HEK293 (cell line): ENCODE measurements around the gene F11.

Experiments used
- CTCF ChIA-PET: fragments of 350-600 bp; formaldehyde crosslinking; extraction: SDS; loops from one replicate; lab custom pipeline; 2021; ENCODE audit warnings: antibody characterized with exemption; lab: Yijun Ruan, JAX
- POLR2A ChIA-PET: fragments of 300-600 bp; formaldehyde crosslinking; extraction: SDS; loops from one replicate; lab custom pipeline; 2020; ENCODE audit warnings: antibody characterized with exemption, inconsistent platforms; lab: Yijun Ruan, JAX
- H3K27ac ChIP-seq: fragments of 200-500 bp; sonication (Bioruptor generic); 2 replicates; pipeline ENCODE4 v1.5.1; 2014; ENCODE audit warnings: low read depth, low read length, control low read depth, inconsistent platforms; ENCODE audit errors: extremely low read depth
- H3K36me3 ChIP-seq, 2 experiments: fragments of 200-500 bp in 1 of 2; sonication (Bioruptor generic) in 1 of 2; 1 replicate in 1 of 2; 2 replicates in 1 of 2; pipeline ENCODE4 v1.5.1; 2014 to 2017; ENCODE audit warnings: inconsistent platforms in 2 of 2, low read length in 2 of 2; ENCODE audit not compliant: control insufficient read depth in 2 of 2, insufficient read depth in 1 of 2
- H3K4me1 ChIP-seq: fragments of 200-500 bp; sonication (Bioruptor generic); 2 replicates; pipeline ENCODE4 v1.5.1; 2014; ENCODE audit warnings: mild to moderate bottlenecking, low read length, inconsistent platforms; ENCODE audit not compliant: control insufficient read depth, insufficient read depth
- H3K4me3 ChIP-seq: 2 replicates; pipeline ENCODE4 v1.5.1; 2011; ENCODE audit warnings: low read depth, mild to moderate bottlenecking, control low read depth, low read length, moderate library complexity
- H3K9me3 ChIP-seq: fragments of 200-500 bp; sonication (Bioruptor generic); 2 replicates; pipeline ENCODE4 v1.5.1; 2014; ENCODE audit warnings: low read depth, low read length, inconsistent platforms; ENCODE audit not compliant: control insufficient read depth, insufficient read depth
- GLIS1 ChIP-seq: fragments of 450-650 bp; formaldehyde crosslinking; IDR thresholded peaks from 2 replicates; pipeline ENCODE4 v1.5.1; 2016; ENCODE audit warnings: missing biosample characterization, missing genetic modification characterization
- SALL2 ChIP-seq: fragments of 450-650 bp; formaldehyde crosslinking; IDR thresholded peaks from 2 replicates; pipeline ENCODE4 v1.5.0; 2017; ENCODE audit warnings: missing biosample characterization, mild to moderate bottlenecking, missing genetic modification characterization, borderline replicate concordance
- SP2 ChIP-seq: fragments of 450-650 bp; formaldehyde crosslinking; IDR thresholded peaks from 2 replicates; pipeline ENCODE4 v1.5.1; 2016; ENCODE audit warnings: missing biosample characterization, missing genetic modification characterization
- SP7 ChIP-seq: fragments of 450-650 bp; formaldehyde crosslinking; IDR thresholded peaks from 2 replicates; pipeline ENCODE4 v1.5.1; 2016; ENCODE audit warnings: missing biosample characterization, missing genetic modification characterization
- ZBTB10 ChIP-seq: fragments of 450-650 bp; formaldehyde crosslinking; IDR thresholded peaks from 2 replicates; pipeline ENCODE4 v1.5.1; 2016; ENCODE audit warnings: missing biosample characterization, missing genetic modification characterization
- ZBTB26 ChIP-seq: fragments of 450-650 bp; formaldehyde crosslinking; optimal IDR thresholded peaks from 2 replicates; pipeline ENCODE3; 2016; ENCODE audit warnings: missing biosample characterization, mild to moderate bottlenecking, missing genetic modification characterization
- ZBTB49 ChIP-seq: fragments of 450-650 bp; formaldehyde crosslinking; IDR thresholded peaks from 2 replicates; pipeline ENCODE4 v1.5.1; 2016; ENCODE audit warnings: missing biosample characterization, missing genetic modification characterization, low read depth
- ZNF10 ChIP-seq: fragments of 450-650 bp; formaldehyde crosslinking; IDR thresholded peaks from 2 replicates; pipeline ENCODE4 v1.5.1; 2017; ENCODE audit warnings: missing biosample characterization, missing genetic modification characterization
- ZNF121 ChIP-seq: fragments of 450-650 bp; formaldehyde crosslinking; IDR thresholded peaks from 2 replicates; pipeline ENCODE4 v1.5.1; 2016; ENCODE audit warnings: missing biosample characterization, missing genetic modification characterization
- ZNF132 ChIP-seq: fragments of 450-650 bp; formaldehyde crosslinking; IDR thresholded peaks from 2 replicates; pipeline ENCODE4 v1.5.1; 2017; ENCODE audit warnings: missing biosample characterization, missing genetic modification characterization, borderline replicate concordance
- ZNF2 ChIP-seq: fragments of 450-650 bp; formaldehyde crosslinking; IDR thresholded peaks from 2 replicates; pipeline ENCODE4 v1.5.1; 2016; ENCODE audit warnings: missing biosample characterization, missing genetic modification characterization
- ZNF302 ChIP-seq: fragments of 450-650 bp; formaldehyde crosslinking; IDR thresholded peaks from 2 replicates; pipeline ENCODE4 v1.5.1; 2016; ENCODE audit warnings: missing biosample characterization, missing genetic modification characterization, low read depth
- ZNF335 ChIP-seq: fragments of 450-650 bp; formaldehyde crosslinking; conservative IDR thresholded peaks from 2 replicates; pipeline ENCODE4 v1.5.1; 2016; ENCODE audit warnings: missing biosample characterization, missing genetic modification characterization
- ZNF394 ChIP-seq: fragments of 450-650 bp; formaldehyde crosslinking; IDR thresholded peaks from 2 replicates; pipeline ENCODE4 v1.5.1; 2016; ENCODE audit warnings: missing biosample characterization, missing genetic modification characterization, mild to moderate bottlenecking, moderate library complexity, borderline replicate concordance
- ZNF423 ChIP-seq: fragments of 450-650 bp; formaldehyde crosslinking; IDR thresholded peaks from 2 replicates; pipeline ENCODE4 v1.5.1; 2016; ENCODE audit warnings: missing biosample characterization, missing genetic modification characterization
- ZNF513 ChIP-seq: fragments of 450-650 bp; IDR thresholded peaks from 2 replicates; pipeline ENCODE4 v1.5.1; 2018; ENCODE audit warnings: missing biosample characterization, missing genetic modification characterization
- ZNF514 ChIP-seq: fragments of 450-650 bp; formaldehyde crosslinking; IDR thresholded peaks from 2 replicates; pipeline ENCODE4 v1.5.1; 2016; ENCODE audit warnings: missing biosample characterization, missing genetic modification characterization
- ZNF530 ChIP-seq: fragments of 450-650 bp; formaldehyde crosslinking; IDR thresholded peaks from 2 replicates; pipeline ENCODE4 v1.5.1; 2016; ENCODE audit warnings: low read depth, missing biosample characterization, missing genetic modification characterization
- ZNF76 ChIP-seq: fragments of 450-650 bp; formaldehyde crosslinking; IDR thresholded peaks from 2 replicates; pipeline ENCODE4; 2016; ENCODE audit warnings: low read depth, missing biosample characterization, missing genetic modification characterization, borderline replicate concordance
- ZNF791 ChIP-seq: fragments of 450-650 bp; formaldehyde crosslinking; IDR thresholded peaks from 2 replicates; pipeline ENCODE4 v1.5.1; 2016; ENCODE audit warnings: missing biosample characterization, missing genetic modification characterization

The F11 gene

GRCh38 chr4:186250760-186251159 is 15.2 kb upstream of the F11 start (continued):
- TF ChIP-seq ZBTB26 (tag by site-specific recombination) (no peak), ZNF530 (tag by site-specific recombination) (no peak), ZNF10 (no peak), ZNF132 (no peak)

GRCh38 chr4:186255122-186255521 is 10.9 kb upstream of the F11 start:
- POLR2A ChIA-PET: no interaction called here
- H3K9me3 ChIP-seq: no peaks in the 10 kb centered on the region
- no peak overlapping the region for H3K4me3 ChIP-seq
- H3K4me1 ChIP-seq: no peaks in the 10 kb centered on the region
- TF ChIP-seq ZNF302 (tag by site-specific recombination): no peak
- TF ChIP-seq ZNF394 (tag by site-specific recombination): no peak
- no peak for TF ChIP-seq SALL2
- TF ChIP-seq ZNF132: no peak
- no peak for TF ChIP-seq ZNF121 (tag by site-specific recombination)
- TF ChIP-seq SP2 (tag by site-specific recombination): no peak
- no peak for TF ChIP-seq ZNF2
- no peak for TF ChIP-seq GLIS1
- TF ChIP-seq ZNF423 (tag by site-specific recombination): no peak
- no peak for TF ChIP-seq ZBTB10 (tag by site-specific recombination)
- no peak for TF ChIP-seq ZNF791
- no peak for TF ChIP-seq ZNF76 (tag by site-specific recombination)
- no peak for TF ChIP-seq ZNF514 (tag by site-specific recombination)
- TF ChIP-seq SP7 (tag by site-specific recombination): no peak
- TF ChIP-seq ZNF513: no peak
- no peak for TF ChIP-seq ZNF335 (tag by site-specific recombination)
- TF ChIP-seq ZBTB49 (tag by site-specific recombination): no peak
- H3K36me3 ChIP-seq: no peaks in the 10 kb centered on the region
- H3K27ac ChIP-seq: no peak overlapping the region
- CTCF ChIA-PET: no interaction called here
